HFF-Myc (cell line): Measurements from ENCODE around the gene KRTCAP2.

Experiments
- DNase-seq: peaks from one replicate; pipeline ENCODE4 v3.0.0-alpha.2; 2011; ENCODE audit warnings: low read depth; ENCODE audit errors: extremely low read depth
- H3K4me3 ChIP-seq: replicated peaks from 2 replicates; pipeline ENCODE4 v1.5.1; 2011; ENCODE audit warnings: low read depth, mild to moderate bottlenecking, control low read depth, low read length
- CTCF ChIP-seq: IDR thresholded peaks from 2 replicates; pipeline ENCODE4 v1.5.1; 2012; ENCODE audit warnings: mild to moderate bottlenecking, low read depth, low read length, control low read depth; ENCODE audit errors: missing control alignments

KRTCAP2 gene

GRCh38 chr1:155174324-155175280 lies 1.5 kb upstream of the KRTCAP2 start:
- H3K4me3 ChIP-seq, result peak overlapping the region; percentile 91
- TF ChIP-seq CTCF, result no peak
- DNase-seq, result no peak

GRCh38 chr1:155173478-155174323 lies 597 bp upstream of the KRTCAP2 start, which contains the start of gene TRIM46:
TRIM46 (plus strand) TSS chr1:155173849; CDS start chr1:155173967, 118 bp downstream.
- H3K4me3 ChIP-seq, result peak within 1 kb of the TSS; percentile 91
- DNase-seq, result no peak
- TF ChIP-seq CTCF, result no peak

- DNase-seq, result no peak
- TF ChIP-seq CTCF, result no peak
- peak overlapping the region; percentile 91 for H3K4me3 ChIP-seq
These were observed 1.0 kb downstream of the KRTCAP2 start for GRCh38 chr1:155171836-155172731.

GRCh38 chr1:155170806-155171205 lies 2.3 kb downstream of the KRTCAP2 start:
- DNase-seq, result no peak
- TF ChIP-seq CTCF, result no peak
- no peak overlapping the region for H3K4me3 ChIP-seq

- TF ChIP-seq CTCF, result no peak
- no peak for DNase-seq
- H3K4me3 ChIP-seq, result no peak overlapping the region
These were observed 2.9 kb downstream of the KRTCAP2 start for GRCh38 chr1:155170101-155170785.

- TF ChIP-seq CTCF, result no peak
- H3K4me3 ChIP-seq, result no peak overlapping the region
- no peak for DNase-seq
These were observed 3.6 kb downstream of the KRTCAP2 start for GRCh38 chr1:155169541-155169940.
